ENCODE data around the gene RMC1.

- TF ChIP-seq CTCF (IDR thresholded peaks at IDR 0.05) (no peak), EZH2 (IDR thresholded peaks at IDR 0.05) (no peak)
These were observed 44.3 kb upstream of the RMC1 start for GRCh38 chr18:23458830-23459529.
